SH-SY5Y (cell line): Measurements from ENCODE around the gene TCF12.

Experiments
- GATA2 ChIP-seq: IDR thresholded peaks from 2 replicates; pipeline ENCODE4 v1.6.1; 2011; ENCODE audit warnings: mild to moderate bottlenecking, low read depth, low read length
- GATA3 ChIP-seq: IDR thresholded peaks from 2 replicates; pipeline ENCODE4 v1.6.1; 2011; ENCODE audit warnings: low read depth, mild to moderate bottlenecking, low read length, moderate library complexity

DNA sequence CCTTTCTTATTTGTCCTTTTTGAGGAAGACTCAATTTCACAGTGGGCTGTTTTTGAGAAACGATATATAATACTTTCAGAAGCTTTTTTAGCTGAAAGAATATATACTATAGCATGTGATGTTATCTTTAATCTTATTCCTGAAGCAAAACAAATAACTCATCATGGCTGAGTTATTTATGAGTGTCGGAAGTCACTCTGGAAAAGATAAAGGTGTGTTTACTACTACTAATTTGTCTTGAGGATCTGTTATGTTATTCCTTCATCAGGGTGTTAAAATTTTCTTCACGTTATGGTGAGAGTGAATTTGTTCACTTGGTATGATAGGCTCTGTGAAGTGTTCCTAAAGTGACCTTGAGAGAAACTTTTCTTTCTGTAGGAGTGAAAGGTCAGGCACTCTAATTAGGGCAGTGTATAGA lies 4.7 kb downstream of the TCF12 start:
- TF ChIP-seq GATA2 (no peak), GATA3 (no peak)
